Keratinocyte (primary cell): ENCODE results near the gene ARHGAP24. TPM values are rescaled to one million over a fixed set of nuclear protein-coding genes. Genes with fewer than 3 reads are reported as not detected.

Source experiments
- DNase-seq: peaks from one replicate; pipeline ENCODE4 v3.0.0-alpha.2; 2011; ENCODE audit warnings: low read depth, missing footprints, low spot score
- FAIRE-seq: peaks from 2 replicates; lab custom pipeline; 2011; peaks lifted over from hg19 to GRCh38; lab: Jason Lieb, UNC
- H2AFZ ChIP-seq: 2 replicates; pipeline ENCODE4 v1.6.0; 2012; ENCODE audit warnings: low read length, control low read depth, inconsistent platforms; ENCODE audit not compliant: control insufficient read depth
- H3K27ac ChIP-seq: 2 replicates; pipeline ENCODE4 v1.5.1; 2011; ENCODE audit warnings: low read length; ENCODE audit not compliant: control insufficient read depth, insufficient read depth
- H3K27me3 ChIP-seq: 3 replicates; pipeline ENCODE4 v1.6.0; 2011; ENCODE audit warnings: low read length; ENCODE audit not compliant: control insufficient read depth, insufficient read depth; ENCODE audit errors: extremely low read depth
- H3K36me3 ChIP-seq, 2 experiments: 2 replicates in 1 of 2; 3 replicates in 1 of 2; pipeline ENCODE4 v1.5.1; 2011; ENCODE audit warnings: low read length in 2 of 2, mild to moderate bottlenecking in 1 of 2; ENCODE audit not compliant: control insufficient read depth in 2 of 2, insufficient read depth in 2 of 2; ENCODE audit errors: extremely low read depth in 1 of 2
- H3K4me1 ChIP-seq: 3 replicates; pipeline ENCODE4 v1.5.1; 2011; ENCODE audit warnings: low read length; ENCODE audit not compliant: control insufficient read depth, insufficient read depth; ENCODE audit errors: extremely low read depth
- H3K4me2 ChIP-seq: 3 replicates; pipeline ENCODE4 v1.6.0; 2011; ENCODE audit warnings: low read depth, low read length; ENCODE audit not compliant: control insufficient read depth, insufficient read depth; ENCODE audit errors: extremely low read depth
- H3K4me3 ChIP-seq, 3 experiments: fragments of 200-600 bp in 1 of 3; sonication (generic) in 1 of 3; 2 replicates in 2 of 3; 3 replicates in 1 of 3; pipeline ENCODE4 v1.5.1; 2011 to 2016; ENCODE audit warnings: low read length in 3 of 3, mild to moderate bottlenecking in 3 of 3, control low read depth in 2 of 3, inconsistent platforms in 1 of 3, low read depth in 1 of 3, mixed read lengths in 1 of 3, mixed run types in 1 of 3, moderate library complexity in 1 of 3; ENCODE audit not compliant: control insufficient read depth in 2 of 3, insufficient read depth in 2 of 3; ENCODE audit errors: extremely low read depth in 1 of 3
- H3K79me2 ChIP-seq: 2 replicates; pipeline ENCODE4 v1.6.0; 2012; ENCODE audit warnings: low read length; ENCODE audit not compliant: control insufficient read depth, insufficient read depth
- H3K9ac ChIP-seq: 3 replicates; pipeline ENCODE4 v1.6.0; 2011; ENCODE audit warnings: low read length; ENCODE audit not compliant: control insufficient read depth, insufficient read depth; ENCODE audit errors: extremely low read depth
- H3K9me1 ChIP-seq: 3 replicates; pipeline ENCODE4 v1.6.0; 2011; ENCODE audit warnings: low read length; ENCODE audit not compliant: control insufficient read depth, insufficient read depth; ENCODE audit errors: extremely low read depth
- H3K9me3 ChIP-seq: 2 replicates; pipeline ENCODE4 v1.5.1; 2012; ENCODE audit warnings: low read depth, low read length; ENCODE audit not compliant: control insufficient read depth
- H4K20me1 ChIP-seq: 3 replicates; pipeline ENCODE4 v1.6.0; 2011; ENCODE audit warnings: low read length; ENCODE audit not compliant: control insufficient read depth, insufficient read depth; ENCODE audit errors: extremely low read depth
- CTCF ChIP-seq, 3 experiments: IDR thresholded peaks in 1 of 3; conservative IDR thresholded peaks in 1 of 3; optimal IDR thresholded peaks in 1 of 3; 2 replicates in 2 of 3; 3 replicates in 1 of 3; pipeline versions ENCODE3 to v1.5.1; 2011; ENCODE audit warnings: low read length in 3 of 3, mild to moderate bottlenecking in 3 of 3, moderate library complexity in 2 of 3, control low read depth in 1 of 3, inconsistent platforms in 1 of 3; ENCODE audit not compliant: insufficient read depth in 2 of 3; ENCODE audit errors: extremely low read depth in 1 of 3
- EZH2 ChIP-seq: IDR thresholded peaks from one replicate; pipeline ENCODE4 v1.6.1; 2012; ENCODE audit warnings: inconsistent platforms, mild to moderate bottlenecking, low read length, moderate library complexity
- dilution Hi-C: fragments of 300-500 bp; cut with MboI; formaldehyde crosslinking; loops from one replicate; pipeline ENCODE4 v1.7.0; 2020; ENCODE audit warnings: low sequenced_read_pairs; ENCODE audit not compliant: extremely low pct_ligation_motif_present
- polyA plus RNA-seq, 5 experiments: library from polyadenylated mRNA; depleted of rRNA in 3 of 5; stranded (reverse) in 3 of 5; stranded (forward) in 1 of 5; unstranded in 1 of 5; fragments of >200 nt; gene quantifications; 1 replicate in 1 of 5; 2 replicates in 3 of 5; 3 replicates in 1 of 5; pipeline versions ENCODE4 v1.2.1 to v1.2.3, GENCODE V29; 2011 to 2012; ENCODE audit warnings: missing spikeins in 2 of 5, low read depth in 1 of 5, low replicate concordance in 1 of 5

The ARHGAP24 gene
- polyA plus RNA-seq, 1 donor (not counting 4 experiments of a cell fraction or from before 2014, with no cell fraction given), result 0.87 TPM

GRCh38 chr4:85869181-85869580 is 394.2 kb downstream of the ARHGAP24 start:
- H3K36me3 ChIP-seq, result no peaks in the 10 kb centered on the region
- H4K20me1 ChIP-seq, result no peaks in the 10 kb centered on the region
- no peak for DNase-seq
- no peaks in the 10 kb centered on the region for H3K9me1 ChIP-seq
- no peak overlapping the region for H2AFZ ChIP-seq
- no peaks in the 10 kb centered on the region for H3K4me1 ChIP-seq
- TF ChIP-seq EZH2 (no peak), CTCF (optimal IDR thresholded peaks at IDR 0.05 in 1 of 3, IDR thresholded peaks at IDR 0.05 in 1 of 3, conservative IDR thresholded peaks at IDR 0.05 in 1 of 3; ENCODE audit: extremely low read depth in 1 of 3, insufficient read depth in 2 of 3, low read length in 3 of 3) (no peak)
- no peaks in the 10 kb centered on the region for H3K9me3 ChIP-seq
- dilution Hi-C loops, result no loop called here
- H3K27me3 ChIP-seq, result no peaks in the 10 kb centered on the region
- no peaks in the 10 kb centered on the region for H3K79me2 ChIP-seq
- no peak overlapping the region for H3K9ac ChIP-seq
- no peak overlapping the region for H3K4me2 ChIP-seq
- H3K4me3 ChIP-seq, result no peak overlapping the region
- H3K27ac ChIP-seq, result no peak overlapping the region
- no peak for FAIRE-seq

GRCh38 chr4:85870298-85871083 is 395.5 kb downstream of the ARHGAP24 start:
- Histone ChIP-seq H3K27me3 (no peaks in the 10 kb centered on the region), H3K4me1 (no peaks in the 10 kb centered on the region), H3K4me2 (no peak overlapping the region), H3K27ac (no peak overlapping the region), H4K20me1 (no peaks in the 10 kb centered on the region), H3K9me1 (no peaks in the 10 kb centered on the region), H2AFZ (no peak overlapping the region), H3K9ac (no peak overlapping the region), H3K79me2 (no peaks in the 10 kb centered on the region), H3K36me3 (no peaks in the 10 kb centered on the region), H3K9me3 (no peaks in the 10 kb centered on the region), H3K4me3 (no peak overlapping the region)
- FAIRE-seq (no peak), DNase-seq (no peak)
- dilution Hi-C loops, result no loop called here
- no peak for TF ChIP-seq CTCF (optimal IDR thresholded peaks at IDR 0.05 in 1 of 3, IDR thresholded peaks at IDR 0.05 in 1 of 3, conservative IDR thresholded peaks at IDR 0.05 in 1 of 3; ENCODE audit: extremely low read depth in 1 of 3, insufficient read depth in 2 of 3, low read length in 3 of 3)
- TF ChIP-seq EZH2, result no peak
